ENCODE measurements around the gene ROR1.

The ROR1 gene

GRCh38 chr1:64080941-64081562 lies 307.2 kb downstream of the ROR1 start:
- H3K4me3 ChIP-seq (ENCODE audit: control insufficient read depth, low read depth, low read length): no peak overlapping the region
- peak; percentile 53 for DNase-seq (ENCODE audit: low read depth)
- TF ChIP-seq, protein P1, sequence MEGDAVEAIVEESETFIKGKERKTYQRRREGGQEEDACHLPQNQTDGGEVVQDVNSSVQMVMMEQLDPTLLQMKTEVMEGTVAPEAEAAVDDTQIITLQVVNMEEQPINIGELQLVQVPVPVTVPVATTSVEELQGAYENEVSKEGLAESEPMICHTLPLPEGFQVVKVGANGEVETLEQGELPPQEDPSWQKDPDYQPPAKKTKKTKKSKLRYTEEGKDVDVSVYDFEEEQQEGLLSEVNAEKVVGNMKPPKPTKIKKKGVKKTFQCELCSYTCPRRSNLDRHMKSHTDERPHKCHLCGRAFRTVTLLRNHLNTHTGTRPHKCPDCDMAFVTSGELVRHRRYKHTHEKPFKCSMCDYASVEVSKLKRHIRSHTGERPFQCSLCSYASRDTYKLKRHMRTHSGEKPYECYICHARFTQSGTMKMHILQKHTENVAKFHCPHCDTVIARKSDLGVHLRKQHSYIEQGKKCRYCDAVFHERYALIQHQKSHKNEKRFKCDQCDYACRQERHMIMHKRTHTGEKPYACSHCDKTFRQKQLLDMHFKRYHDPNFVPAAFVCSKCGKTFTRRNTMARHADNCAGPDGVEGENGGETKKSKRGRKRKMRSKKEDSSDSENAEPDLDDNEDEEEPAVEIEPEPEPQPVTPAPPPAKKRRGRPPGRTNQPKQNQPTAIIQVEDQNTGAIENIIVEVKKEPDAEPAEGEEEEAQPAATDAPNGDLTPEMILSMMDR (conservative IDR thresholded peaks at IDR 0.05; ENCODE audit: control insufficient read depth, insufficient read depth, low read depth, low read length): no peak

DNA sequence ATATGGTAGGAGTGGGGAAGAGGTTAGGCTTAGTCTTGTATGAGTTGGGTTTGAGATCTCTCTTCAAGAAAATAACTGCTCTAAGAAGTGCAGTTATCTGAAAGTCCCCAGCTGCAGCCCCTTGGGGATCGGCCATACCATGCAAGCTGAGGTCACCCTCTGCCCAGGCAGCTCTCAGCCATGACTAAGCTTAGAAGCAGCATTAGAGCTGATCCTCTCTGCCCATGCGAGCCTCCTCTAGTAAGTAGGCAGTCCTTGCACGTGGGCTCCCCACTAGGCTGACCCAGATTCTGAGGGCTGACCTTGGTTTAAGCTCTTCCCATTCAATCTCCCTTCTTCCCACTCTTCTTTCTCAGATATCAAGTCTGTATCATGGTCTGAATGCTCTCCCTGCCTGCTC lies 308.6 kb downstream of the ROR1 start:
- peak; percentile 77 for DNase-seq (ENCODE audit: low read depth)
- H3K4me3 ChIP-seq (ENCODE audit: control insufficient read depth, low read depth, low read length): no peak overlapping the region
- TF ChIP-seq, protein P1 (conservative IDR thresholded peaks at IDR 0.05; ENCODE audit: control insufficient read depth, insufficient read depth, low read depth, low read length): no peak

DNA sequence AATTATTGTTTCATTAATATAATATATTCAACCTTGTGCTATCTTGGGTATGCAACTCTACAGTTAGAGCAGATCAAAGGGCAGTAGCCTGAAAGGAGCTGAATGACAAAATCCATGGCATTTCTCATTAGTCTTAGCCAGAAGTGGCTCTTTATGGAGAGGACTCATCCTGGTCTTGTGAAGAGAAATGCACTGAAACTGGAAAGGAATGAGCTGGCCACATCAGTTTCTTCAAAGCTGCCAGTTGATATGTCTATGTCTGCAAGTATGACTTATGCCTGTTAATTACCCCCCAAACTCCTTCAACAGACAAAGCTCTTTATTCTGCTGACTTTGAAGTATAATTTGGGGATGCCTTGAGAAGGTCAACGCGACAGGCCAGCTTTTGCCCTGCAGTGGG lies 310.6 kb downstream of the ROR1 start:
- TF ChIP-seq, protein P1 (conservative IDR thresholded peaks at IDR 0.05; ENCODE audit: control insufficient read depth, insufficient read depth, low read depth, low read length): no peak
- H3K4me3 ChIP-seq (ENCODE audit: control insufficient read depth, low read depth, low read length): no peak overlapping the region
- DNase-seq (ENCODE audit: low read depth): no peak

DNA sequence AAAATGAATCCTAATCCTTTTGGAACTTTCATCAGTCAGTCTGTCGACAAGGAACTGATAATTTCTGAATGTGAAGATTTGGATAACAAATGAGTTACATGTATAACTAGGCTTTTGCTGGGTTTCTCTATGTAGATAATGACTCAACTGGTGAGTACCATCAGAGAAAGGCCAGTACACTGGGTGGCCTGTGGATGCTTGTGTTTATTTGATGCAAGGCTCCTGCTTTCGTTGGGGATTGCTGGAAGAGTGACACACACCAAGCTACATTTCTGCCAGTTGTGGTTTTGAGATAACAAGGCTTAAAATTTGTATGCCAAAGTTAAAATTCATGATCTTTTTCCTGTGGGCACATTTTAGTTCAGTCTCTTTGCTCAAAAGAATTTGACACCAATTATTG lies 314.0 kb downstream of the ROR1 start:
- DNase-seq (ENCODE audit: low read depth): peak; percentile 86
- no peak overlapping the region for H3K4me3 ChIP-seq (ENCODE audit: control insufficient read depth, low read depth, low read length)
- TF ChIP-seq, protein P1 (conservative IDR thresholded peaks at IDR 0.05; ENCODE audit: control insufficient read depth, insufficient read depth, low read depth, low read length): no peak

- no peak for DNase-seq (ENCODE audit: low read depth)
- H3K4me3 ChIP-seq (ENCODE audit: control insufficient read depth, low read depth, low read length): no peak overlapping the region
- TF ChIP-seq, protein P1 (conservative IDR thresholded peaks at IDR 0.05; ENCODE audit: control insufficient read depth, insufficient read depth, low read depth, low read length): no peak
These were observed 316.6 kb downstream of the ROR1 start for GRCh38 chr1:64090436-64090835.

DNA sequence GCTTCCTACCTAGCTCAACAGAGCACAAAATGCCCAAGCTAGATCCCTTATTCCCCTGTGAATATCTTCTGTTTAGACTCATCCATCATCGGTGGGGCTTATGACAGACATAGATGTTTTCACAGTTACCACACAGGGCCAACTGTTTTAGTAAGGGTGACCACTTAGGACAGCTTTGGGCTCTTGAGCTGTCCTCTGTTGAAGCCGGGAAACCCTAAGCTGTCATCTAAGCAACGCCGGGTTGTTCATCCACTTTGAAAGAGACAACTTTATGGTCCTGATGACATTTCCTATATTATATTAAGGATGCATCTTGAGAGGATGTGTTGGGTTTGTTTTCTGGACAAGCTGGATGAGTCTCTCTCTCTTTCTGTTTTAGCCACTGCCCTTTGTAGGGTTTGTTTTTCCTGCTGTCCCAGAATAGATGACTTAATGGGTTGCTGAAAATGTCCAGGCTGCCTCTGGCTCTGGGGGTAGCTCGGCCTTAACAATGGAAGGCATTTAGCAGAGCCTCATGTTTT lies 319.1 kb downstream of the ROR1 start:
- no peak for DNase-seq (ENCODE audit: low read depth)
- TF ChIP-seq, protein P1 (conservative IDR thresholded peaks at IDR 0.05; ENCODE audit: control insufficient read depth, insufficient read depth, low read depth, low read length): no peak
- no peak overlapping the region for H3K4me3 ChIP-seq (ENCODE audit: control insufficient read depth, low read depth, low read length)
